HG03159 (cell line): ENCODE measurements around the gene NFAM1.

ENCODE experiments used
- ATAC-seq: cut with Tn5 transposase; IDR thresholded peaks from one replicate; pipeline ENCODE4 v1.9.1; 2021; ENCODE audit warnings: mild to moderate bottlenecking, moderate library complexity; ENCODE audit not compliant: unreplicated experiment

The NFAM1 gene

GRCh38 chr22:42384506-42384905, 47.7 kb downstream of the NFAM1 start:
- no peak for ATAC-seq

DNA sequence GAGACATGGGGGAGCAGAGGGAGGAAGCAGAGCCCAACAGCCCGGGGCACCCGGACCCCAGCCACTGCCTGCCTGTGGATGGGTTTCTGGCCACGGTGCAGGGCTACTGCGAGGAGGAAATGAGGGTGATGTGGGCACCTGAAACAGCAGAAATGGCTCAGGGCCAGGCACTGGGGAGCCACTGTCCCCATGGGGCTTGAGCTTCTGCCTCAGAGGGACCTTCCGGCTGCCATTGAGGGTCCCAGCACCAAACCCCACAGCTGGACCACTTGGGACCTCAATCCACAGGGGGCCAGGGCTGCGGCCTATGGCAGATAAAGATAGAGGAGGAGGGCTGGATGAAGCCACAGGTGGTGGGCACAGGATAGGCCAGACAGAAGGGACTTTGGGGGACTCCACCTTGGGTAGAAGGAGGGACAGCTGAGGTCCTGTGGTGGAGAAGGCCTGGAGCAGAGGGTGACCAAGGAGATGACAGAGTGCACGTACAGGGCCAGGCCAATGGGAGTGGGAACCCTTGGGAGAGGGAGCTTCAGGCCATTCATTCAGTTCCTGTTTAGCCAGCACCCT, 48.3 kb downstream of the NFAM1 start:
- no peak for ATAC-seq

DNA sequence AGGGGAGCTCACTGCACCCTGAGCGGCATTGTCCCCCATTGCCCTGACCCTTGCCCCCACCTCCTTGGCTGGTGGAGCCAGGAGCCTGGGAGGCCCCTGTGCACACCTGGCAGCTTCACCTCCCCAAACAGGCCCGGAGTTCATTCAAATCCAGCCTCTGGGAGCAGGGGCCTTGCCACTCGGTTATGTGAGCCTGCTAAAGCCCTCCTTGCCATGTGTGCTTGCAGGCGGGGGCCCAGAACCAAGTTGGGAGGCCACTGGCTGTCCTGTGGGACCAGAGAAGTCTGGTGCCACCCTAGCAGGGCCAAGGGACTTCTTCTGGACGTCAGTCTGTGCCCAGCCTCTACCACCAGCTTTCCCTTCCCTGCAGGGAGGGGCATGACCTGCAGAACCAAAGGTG, 48.9 kb downstream of the NFAM1 start:
- no peak for ATAC-seq

DNA sequence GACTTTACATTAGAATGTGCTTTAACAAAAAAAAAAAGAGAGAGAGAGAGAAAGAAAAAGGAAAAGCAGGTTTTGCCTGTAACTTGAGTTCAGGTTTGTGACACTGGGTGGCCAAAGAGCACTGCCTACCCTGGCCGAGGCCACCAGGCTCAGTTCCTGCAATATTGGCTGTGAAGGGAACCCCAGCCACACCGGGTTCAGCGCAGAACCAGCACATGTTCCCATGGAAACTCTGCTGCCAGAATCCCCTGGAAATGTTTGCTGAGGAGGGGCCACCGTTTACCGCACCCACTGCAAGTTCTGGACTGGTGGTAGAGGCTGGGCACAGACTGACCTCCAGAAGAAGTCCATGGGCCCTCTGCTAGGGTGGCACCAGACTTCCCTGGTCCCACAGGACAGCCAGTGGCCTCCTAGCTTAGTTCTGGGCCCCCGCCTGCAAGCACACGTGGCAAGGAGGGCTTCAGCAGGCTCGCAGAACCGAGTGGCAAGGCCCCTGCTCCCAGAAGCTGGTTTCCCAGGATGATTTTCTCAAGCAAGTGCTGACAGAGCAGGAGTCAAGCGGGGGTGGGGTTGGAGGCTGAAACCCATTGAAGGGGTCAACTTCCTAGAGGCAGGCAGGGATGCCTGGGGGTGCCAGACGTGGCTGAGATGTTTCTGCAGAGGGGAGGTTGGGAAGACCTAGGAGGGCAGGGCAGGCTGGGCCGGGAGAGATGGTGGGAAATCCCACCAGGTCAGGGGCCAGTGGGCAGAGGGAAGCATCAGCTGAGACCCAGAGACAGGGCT, 51.2 kb downstream of the NFAM1 start:
- no peak for ATAC-seq

DNA sequence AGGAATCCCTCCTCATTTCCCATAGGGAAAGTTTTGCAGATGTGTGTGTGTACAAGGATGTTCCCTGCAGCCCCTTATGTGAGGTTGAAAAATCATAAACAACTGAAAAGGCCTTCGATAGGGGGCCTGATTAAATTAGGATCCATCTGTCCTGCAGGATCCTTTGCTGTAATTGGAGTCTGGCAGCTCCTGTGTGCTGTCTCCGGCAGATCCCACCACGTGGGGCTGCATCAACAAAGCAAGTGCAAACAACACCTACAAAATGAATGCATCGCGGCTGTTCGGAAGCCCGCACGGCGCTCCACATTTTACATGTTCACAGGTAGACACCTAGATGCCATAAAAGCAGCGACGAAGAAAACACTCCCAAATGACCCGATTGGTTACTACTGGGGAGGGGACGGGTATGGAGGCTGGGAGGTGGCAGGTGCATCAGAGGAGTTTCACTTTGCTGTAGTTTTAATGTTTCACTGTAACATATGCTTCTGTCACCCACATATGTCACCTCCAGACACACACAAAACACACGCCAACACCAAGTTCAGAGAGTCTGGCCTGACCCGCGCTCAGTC, 52.2 kb downstream of the NFAM1 start:
- ATAC-seq = no peak

DNA sequence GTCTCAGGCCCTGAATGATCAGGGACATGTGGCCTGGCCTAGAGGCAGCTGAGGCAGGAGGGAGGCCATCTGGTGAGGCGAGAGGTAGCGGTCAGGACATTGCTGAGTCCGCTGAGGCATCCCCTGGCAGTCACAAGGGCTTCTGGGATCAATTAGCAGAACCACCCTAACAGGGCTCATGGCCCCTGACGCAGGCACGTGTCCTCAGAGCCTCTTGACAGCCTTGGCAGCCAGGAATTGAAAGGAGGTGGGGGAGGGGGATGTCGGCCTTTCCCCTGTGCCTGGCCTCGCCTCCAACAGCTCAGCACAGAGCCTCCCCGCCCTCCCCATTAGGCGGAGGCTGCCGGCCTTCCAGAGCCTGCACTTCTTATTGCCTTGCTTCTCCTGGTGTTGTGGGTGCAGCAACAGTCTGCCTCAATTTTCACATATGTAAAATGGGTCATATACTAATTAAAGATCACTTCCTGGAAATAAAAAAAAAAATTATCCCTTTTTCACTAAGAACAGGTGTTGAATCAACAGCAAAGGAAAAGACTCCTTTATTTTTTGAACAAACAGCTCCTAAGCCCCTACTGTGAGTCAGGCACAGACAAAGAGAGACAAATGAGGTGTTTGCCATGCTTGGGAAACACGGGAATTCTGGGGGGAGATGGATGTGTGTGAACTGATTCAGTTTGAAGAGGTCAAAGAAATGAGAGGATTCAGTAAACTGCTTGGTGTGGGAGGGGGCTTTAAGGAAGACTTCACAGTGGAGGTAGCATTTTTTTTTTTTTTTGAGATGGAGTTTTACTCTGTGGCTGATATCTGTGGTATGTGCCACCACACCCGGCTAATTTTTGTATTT, 55.3 kb downstream of the NFAM1 start:
- ATAC-seq = no peak

GRCh38 chr22:42375982-42376381, 56.2 kb downstream of the NFAM1 start:
- ATAC-seq = no peak

DNA sequence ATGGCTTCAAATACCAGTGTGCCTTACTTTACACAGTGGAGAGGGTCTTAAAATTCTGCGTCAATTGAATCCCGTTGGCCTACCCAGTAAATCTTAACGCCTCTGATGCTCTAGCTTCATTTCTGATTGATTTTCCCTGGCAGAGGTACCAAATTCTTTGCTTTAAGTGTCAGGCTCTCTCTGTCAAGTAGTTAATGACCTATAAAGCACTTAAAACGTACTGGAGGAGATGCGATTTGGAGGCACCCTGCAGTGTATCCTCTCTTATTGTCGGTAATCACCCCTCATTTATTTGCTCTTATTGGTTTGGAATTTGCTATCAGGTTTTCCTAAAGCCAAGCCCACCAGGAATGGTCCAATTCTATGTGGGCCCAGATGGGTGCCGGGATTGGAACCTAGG, 59.2 kb downstream of the NFAM1 start:
- no peak for ATAC-seq

- ATAC-seq = no peak
Measured at GRCh38 chr22:42371501-42371900, 60.7 kb downstream of the NFAM1 start.

GRCh38 chr22:42371099-42371498, 61.1 kb downstream of the NFAM1 start:
- no peak for ATAC-seq

DNA sequence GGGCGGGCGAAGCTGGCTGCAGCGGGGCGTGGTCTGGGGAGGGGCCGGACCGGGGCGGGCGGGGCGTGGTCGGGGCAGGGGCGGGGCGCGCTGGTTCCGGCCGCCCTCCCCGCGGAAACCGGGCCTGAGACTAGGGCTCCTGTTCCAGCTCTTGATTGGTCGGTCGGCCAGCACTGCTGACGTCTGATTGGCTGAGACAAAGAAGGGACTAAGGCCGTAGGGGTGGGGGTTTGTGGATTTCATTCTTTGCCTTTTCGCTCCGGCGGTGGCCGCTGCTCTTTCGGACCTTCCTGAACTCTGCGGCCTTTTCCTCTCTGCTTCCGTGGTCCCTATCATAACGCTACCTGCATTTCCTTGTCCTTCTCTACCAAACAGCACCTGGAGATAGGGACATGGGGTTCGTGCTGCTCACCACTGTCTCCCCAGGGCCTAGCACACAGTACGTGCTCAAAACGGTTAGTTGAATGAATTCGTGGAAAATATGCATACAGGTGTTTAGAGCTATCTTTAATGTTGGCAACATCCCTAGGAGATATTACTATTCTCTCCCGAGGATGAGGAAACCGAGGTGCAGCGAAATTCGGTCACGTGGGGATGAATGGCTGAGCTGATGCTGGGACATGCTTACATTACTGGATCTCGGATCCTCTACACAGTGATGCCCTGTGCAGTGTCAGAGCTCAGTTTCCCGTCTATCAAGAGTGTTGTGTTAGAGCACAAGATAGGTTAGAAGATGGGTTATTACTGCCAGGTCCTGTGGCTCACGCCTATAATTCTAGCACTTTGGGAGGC, 62.8 kb downstream of the NFAM1 start:
- ATAC-seq = peak; percentile 90

DNA sequence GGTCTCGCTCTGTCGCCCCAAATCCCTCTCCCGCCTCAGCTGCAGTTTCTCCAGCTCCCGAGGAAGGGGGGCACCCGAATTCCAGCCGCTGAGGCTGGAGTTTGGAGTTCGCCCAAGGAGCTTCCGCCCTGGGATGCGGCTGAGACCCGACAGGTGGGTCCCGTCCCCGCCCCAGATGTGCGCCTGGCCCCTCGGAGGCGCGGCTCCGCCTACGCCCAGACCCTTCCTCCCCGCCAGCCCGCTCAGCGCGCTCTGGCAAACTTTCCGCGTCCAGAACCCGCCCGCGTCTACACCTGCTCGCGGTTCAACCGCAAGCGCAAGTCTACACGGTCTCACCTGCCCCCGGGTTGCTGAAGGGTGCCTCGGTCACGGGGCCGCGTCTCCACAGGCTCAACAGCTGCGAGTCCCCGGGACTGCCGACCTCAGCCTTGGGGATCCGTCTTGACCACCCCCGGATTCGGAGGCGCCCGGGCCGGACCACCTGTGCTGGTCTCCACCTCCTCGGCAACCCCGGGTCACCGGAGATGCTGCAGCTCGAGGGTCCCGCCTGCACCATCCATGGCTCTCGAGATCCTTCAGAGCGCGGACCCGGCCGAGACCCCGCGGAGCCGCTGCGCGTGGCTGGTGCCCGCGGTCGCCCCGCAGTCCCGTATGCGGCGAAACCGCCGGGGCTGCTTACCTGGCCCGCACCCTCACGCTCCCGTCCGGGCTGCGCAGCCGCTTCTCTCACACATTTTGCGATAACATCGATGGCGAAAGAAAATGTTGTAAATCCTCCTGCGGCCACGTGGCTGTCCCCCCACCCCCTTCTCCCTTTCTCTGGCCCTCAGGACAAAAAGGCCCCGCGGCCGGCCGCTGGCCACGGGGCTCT, 63.6 kb downstream of the NFAM1 start:
- ATAC-seq = peak; percentile 24

DNA sequence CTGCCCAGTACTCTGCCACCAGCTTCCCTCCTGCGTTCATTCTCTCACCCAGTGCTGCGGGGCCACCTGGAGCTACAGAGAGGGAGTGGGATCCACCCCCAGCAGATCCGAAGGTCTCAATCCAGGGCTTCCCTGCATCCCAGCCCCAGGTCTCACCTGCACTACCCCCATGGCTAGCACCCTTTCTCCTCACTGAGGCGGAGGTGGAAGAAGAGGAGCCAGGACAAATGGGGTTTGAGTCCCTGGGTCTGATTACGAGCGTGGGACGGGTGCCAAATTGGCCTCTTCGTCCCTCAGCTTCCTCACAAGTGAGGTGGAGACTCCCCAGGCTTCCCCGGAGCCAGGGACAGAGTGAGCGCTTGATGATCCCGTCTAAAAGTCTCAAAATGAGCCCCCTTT, 64.2 kb downstream of the NFAM1 start:
- no peak for ATAC-seq

DNA sequence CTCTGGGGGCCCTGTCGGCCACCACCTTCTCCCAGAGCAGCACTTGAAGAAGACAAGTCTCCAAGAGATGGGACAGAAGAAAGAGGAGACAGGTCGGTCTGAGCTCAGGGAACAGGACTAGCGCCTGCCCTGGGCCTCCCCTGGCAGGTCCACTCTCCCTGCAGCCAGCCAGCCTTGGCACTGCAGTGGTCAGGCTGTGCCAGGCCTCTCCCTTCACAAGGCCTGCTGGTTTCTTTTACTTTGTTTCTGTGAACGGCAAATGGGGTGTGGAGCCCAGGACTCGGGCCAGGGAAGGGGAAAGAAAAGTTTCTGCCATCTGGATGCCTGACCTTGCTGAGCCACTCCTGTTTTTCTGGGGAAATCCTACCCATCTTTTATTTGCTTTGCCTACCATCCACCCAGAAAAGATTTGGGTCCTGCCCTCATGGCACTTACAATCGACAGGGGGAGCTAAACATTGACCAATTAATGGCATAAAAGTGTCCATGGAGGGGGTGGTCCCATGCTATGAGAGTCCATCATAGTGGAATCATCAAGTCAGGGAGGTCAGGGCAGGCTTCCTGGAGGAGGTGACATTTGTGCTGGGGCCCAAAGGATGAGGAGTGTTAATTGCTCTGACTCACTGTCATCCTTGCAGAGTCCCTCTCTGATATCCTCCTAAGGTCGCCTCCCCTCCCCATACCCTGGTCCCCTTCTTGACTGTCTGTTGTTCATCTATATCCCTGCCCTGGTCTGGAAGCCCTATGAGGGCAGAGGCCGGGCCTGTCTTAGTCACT, 65.2 kb downstream of the NFAM1 start:
- ATAC-seq = no peak

DNA sequence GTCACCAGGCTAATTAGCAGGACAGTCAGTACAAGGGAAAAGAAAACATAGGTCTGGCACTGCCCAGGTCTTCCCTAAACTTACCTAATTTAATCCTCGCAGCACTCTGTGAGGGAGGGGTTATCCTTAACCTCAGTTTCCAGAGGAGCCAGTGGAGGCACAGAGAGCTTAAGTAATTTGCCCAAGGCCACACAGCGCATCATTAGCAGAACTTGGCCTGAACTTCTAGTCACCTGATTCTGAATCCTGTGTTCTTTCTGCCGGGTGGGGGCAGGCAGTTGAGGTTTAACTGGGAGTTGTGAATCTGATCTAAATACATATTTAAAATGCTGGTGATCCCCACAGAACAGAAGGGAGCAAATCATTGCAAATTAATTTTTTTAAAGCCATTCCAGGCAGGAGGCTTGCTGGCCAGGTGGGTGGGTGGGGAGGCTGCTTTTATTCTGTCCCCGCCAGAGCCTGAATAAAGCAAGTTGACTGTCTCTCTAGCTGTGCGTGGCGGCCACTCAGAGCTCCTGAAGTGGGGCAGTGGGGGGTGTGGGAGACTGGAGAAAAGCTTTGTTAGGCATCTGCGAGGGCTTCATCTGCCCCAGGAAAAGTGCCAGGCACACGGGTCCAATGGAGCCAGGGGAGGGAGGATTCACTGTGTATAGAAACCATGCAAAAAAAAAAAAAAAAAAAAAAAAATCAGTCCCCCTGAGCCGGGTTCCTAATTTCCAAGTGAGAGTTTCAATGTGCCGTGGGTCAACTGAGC, 66.1 kb downstream of the NFAM1 start:
- no peak for ATAC-seq

DNA sequence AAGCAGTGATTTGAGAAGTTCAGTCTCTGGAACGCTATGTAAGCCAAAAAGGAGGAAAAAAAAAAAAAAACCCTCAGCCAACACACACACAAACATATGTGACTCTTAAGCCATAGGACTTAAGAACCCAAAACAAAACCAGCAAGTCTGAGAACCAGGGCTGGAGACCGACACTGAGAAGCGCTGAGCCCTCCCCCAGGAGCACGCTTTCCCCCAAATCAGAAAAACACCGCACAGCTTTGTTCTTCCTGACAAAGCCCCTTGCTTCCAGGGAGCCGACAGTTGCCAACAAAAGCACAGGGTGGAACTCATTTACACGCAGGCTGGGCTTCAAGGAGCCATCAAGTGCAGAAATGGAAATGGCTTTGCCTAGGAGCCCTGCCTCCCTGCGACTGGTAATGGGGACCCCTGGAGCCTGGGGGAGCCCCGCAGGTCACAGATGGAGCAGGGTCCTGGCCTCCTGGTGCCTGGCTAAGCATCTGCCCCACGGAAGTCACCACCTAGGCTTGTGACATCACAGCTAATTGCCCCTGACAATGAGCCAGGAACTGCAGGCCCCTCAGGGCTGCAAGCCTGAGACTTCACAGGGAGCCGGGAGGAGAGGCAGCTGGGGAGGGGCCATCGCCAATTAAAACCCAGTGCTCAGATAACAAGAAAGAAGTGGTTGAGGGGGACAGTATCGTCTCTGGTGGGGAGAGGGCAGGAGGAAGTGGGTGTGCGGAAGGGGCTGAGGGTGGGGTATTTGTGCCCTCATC, 66.9 kb downstream of the NFAM1 start:
- no peak for ATAC-seq

DNA sequence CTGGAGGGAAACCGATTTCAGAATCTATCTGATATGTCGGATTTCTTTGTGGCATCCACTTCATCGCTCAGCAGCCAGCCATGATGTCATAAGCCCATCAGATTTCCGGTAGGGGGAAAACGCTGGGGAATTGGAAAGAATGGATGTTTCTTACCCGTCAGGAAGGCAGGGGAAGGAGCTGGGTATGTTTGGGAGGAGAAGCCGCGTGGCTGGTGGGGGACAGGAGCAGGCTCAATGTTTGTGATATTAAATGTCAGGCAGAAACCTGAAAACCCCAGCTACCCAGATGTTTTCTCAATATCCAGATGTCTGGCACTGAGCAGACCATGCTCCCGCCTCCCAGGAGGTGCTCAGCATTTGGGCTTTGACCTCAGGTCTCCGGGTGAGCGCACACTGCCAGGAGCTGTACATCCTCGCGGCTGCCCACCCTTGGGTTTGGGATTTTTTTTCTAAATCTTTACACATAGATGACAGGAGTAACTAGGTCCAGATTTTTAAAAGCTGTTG, 67.5 kb downstream of the NFAM1 start:
- no peak for ATAC-seq
